ENCODE results near the gene KCTD2.

KCTD2 gene

DNA sequence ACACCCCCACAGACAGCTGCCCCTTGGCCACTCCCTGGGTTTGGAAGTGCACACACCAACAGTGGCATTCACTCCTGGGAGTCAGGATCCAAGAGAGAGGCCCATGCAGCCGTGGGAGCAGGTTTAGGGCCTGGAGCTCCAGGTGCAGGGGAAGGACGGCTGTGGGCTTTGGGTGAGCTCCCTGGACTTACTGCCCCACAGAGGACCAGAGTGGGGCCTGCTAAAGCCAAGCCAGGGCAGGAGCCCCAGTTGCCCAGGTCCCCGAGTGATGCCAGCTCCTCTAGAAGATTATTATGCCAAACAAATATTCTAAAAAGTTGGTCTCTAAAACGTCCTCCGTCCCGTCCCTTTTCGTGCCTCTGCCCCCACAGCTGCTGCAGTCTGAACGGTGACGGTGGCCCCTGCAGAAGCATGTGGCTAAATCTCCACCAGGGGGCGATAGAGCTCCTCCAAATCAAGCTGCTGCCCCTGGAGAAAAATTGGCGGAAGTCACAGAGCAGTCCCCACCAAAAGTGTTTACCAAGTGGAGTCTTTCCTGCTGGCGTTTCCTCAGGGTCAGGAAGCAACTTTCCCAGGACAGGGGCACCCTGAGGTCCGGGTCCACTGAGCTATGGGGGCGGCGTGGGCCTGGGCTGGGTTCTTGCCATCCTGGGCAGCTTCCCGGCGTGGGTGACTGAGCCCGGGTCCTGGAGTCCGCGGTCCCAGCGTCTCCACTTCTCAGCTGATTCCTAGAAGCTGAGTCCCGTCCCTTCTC, 67.0 kb downstream of the KCTD2 start:
- peak overlapping the region; percentile 67 for H3K4me2 ChIP-seq (ENCODE audit: low read depth, low read length, poor library complexity, severe bottlenecking)
- peak overlapping the region; percentile 35 for H3K4me3 ChIP-seq (ENCODE audit: insufficient read depth, low read length, poor library complexity, severe bottlenecking)
- H3K27me3 ChIP-seq (ENCODE audit: low read length) = no peaks in the 10 kb centered on the region
- H4K20me1 ChIP-seq (ENCODE audit: low read depth, low read length) = no peaks in the 10 kb centered on the region
- no peaks in the 10 kb centered on the region for H3K36me3 ChIP-seq (ENCODE audit: low read length)
- H3K79me2 ChIP-seq (ENCODE audit: insufficient read depth, low read length) = 0 out of 2 replicates have a peak, but pooled peaks cover 8% of the 10 kb centered on the region
- peak overlapping the region; percentile 56 for H3K9ac ChIP-seq (ENCODE audit: low read length)
- peaks cover 12% of the 10 kb centered on the region; the same call in 1 of the 2 replicates for H3F3A ChIP-seq (ENCODE audit: insufficient read depth)
- H3K9me2 ChIP-seq (replicated peaks; ENCODE audit: insufficient read depth, low read length) = no peaks in the 10 kb centered on the region
- H3K9me3 ChIP-seq (ENCODE audit: insufficient read depth, low read length) = no peaks in the 10 kb centered on the region
- peak overlapping the region; percentile 37; the same call in 1 of the 2 replicates for H3K27ac ChIP-seq (ENCODE audit: low read depth, low read length)
- TF ChIP-seq EZH2phosphoT487 (conservative IDR thresholded peaks at IDR 0.05; ENCODE audit: low read length) (no peak), CTCF (IDR thresholded peaks at IDR 0.05; ENCODE audit: insufficient read depth, low read length, poor library complexity, severe bottlenecking) (peak; percentile 86)
- peak overlapping the region; percentile 52 for H2AFZ ChIP-seq (ENCODE audit: low read depth, low read length, severe bottlenecking)

DNA sequence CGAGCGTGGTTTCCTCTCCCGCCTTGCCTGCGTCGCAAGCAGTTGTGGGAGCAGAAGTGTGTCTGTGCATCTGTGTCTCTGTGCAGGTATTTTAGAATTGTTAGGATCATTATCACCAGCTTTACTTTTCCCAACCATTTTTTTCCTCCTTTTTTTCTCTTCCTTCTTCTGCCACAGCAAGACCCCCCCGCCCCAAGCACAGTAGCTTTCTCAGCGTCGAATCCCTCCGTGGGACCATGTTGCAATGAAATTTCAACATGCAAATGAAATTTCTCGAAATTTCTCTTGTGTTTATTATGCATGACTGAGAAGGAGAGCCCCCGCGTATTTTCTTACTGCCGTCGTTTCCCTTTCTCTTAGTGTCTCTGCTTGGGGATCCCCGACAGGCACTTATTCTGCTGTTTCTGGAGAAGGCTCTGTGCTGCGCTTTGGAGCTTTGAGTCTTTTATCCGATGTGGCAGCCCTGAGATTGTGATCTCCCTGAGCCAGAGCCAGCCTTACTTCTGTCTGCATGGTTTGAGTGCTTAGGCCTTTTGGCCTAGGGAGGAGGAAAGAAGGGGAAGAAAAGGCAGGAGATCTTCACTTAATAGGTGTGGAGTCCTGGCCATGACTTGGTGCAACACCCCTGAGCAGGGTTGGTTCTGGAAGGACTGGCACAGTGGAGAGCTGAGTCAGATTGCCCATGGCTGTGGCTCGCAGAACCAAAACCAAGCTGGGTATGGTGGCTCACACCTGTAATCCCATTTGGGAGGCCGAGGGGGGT, 67.7 kb downstream of the KCTD2 start:
- H4K20me1 ChIP-seq (ENCODE audit: low read depth, low read length) = no peaks in the 10 kb centered on the region
- 0 out of 2 replicates have a peak, but pooled peaks cover 8% of the 10 kb centered on the region for H3K79me2 ChIP-seq (ENCODE audit: insufficient read depth, low read length)
- TF ChIP-seq EZH2phosphoT487 (conservative IDR thresholded peaks at IDR 0.05; ENCODE audit: low read length) (no peak), CTCF (IDR thresholded peaks at IDR 0.05; ENCODE audit: insufficient read depth, low read length, poor library complexity, severe bottlenecking) (no peak)
- peak overlapping the region; percentile 67 for H3K4me2 ChIP-seq (ENCODE audit: low read depth, low read length, poor library complexity, severe bottlenecking)
- H2AFZ ChIP-seq (ENCODE audit: low read depth, low read length, severe bottlenecking) = peak overlapping the region; percentile 52
- H3K9me2 ChIP-seq (replicated peaks; ENCODE audit: insufficient read depth, low read length) = no peaks in the 10 kb centered on the region
- H3K27ac ChIP-seq (ENCODE audit: low read depth, low read length) = peak overlapping the region; percentile 37; the same call in 1 of the 2 replicates
- peaks cover 11% of the 10 kb centered on the region; the same call in 1 of the 2 replicates for H3F3A ChIP-seq (ENCODE audit: insufficient read depth)
- no peaks in the 10 kb centered on the region for H3K9me3 ChIP-seq (ENCODE audit: insufficient read depth, low read length)
- H3K36me3 ChIP-seq (ENCODE audit: low read length) = no peaks in the 10 kb centered on the region
- peak overlapping the region; percentile 56 for H3K9ac ChIP-seq (ENCODE audit: low read length)
- H3K27me3 ChIP-seq (ENCODE audit: low read length) = no peaks in the 10 kb centered on the region
- H3K4me3 ChIP-seq (ENCODE audit: insufficient read depth, low read length, poor library complexity, severe bottlenecking) = peak overlapping the region; percentile 35
